ENCODE data around the gene KIF16B. TPM values are rescaled to one million over a fixed set of nuclear protein-coding genes. Genes with fewer than 3 reads are reported as not detected.

The KIF16B gene
- total and polyA plus RNA-seq, 2 of the 8 experiments (the other 6 are each of a cell fraction or from before 2014, with no cell fraction given) = 3.0 to 9.2 TPM

DNA sequence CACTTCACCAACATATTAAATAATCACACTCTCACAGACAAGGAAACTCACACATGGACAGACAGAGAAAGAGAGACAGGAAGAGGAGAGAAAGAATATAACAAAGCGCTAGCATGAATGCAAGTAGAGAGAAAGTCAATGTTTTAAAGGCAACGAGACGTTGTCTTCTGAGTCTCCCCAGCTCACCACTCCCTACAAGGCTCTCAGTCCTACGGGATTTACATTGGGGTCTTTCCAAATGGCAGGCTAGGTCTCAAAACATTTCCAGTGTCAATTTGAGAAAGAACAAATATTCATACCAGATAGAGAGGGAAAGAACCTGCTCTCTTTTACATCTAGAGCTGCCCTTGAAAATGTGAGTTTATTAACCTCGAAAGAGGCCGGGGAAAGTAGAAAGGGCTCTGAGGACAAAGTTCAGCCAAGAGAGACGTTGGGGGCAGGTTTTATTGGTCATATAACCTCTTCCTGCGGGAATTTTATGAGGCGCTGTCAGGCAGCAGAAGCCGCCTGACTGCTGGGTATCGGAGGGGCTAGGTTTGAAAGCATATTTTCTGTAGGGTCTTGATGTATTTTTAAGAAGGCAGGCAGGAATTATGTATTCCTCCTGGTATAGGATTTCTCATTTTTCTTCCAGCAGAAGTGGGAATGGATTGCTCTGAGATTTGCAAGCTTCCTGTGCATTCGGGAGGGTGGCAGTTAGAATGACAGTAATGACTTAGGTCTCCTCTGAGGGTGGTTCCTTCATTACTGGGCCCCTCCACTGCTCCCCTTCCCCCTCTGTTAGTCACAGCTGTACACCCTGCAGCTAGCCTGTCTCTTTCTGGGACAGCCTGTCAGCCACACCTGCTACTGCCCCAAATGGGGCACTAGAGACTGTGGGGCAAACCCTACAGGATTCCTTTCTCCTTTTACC is 34.4 kb upstream of the KIF16B start (continued):
- TF ChIP-seq SAP30 (IDR thresholded peaks at IDR 0.05; ENCODE audit: insufficient read depth, insufficient replicate concordance, low read length) (no peak), ASH2L (IDR thresholded peaks at IDR 0.05; ENCODE audit: low read length) (no peak)

All from H1 (cell line).